ENCODE data around the gene CNTNAP2. TPM values are rescaled to one million over a fixed set of nuclear protein-coding genes. Genes with fewer than 3 reads are reported as not detected.

The CNTNAP2 gene
- total and polyA plus RNA-seq, 3 donors from 2014 or later, result 4.3 to 6.1 (median 4.4) TPM

GRCh38 chr7:147183276-147183675 lies 1066.7 kb downstream of the CNTNAP2 start:
- Histone ChIP-seq H3K9me3 (no peaks in the 10 kb centered on the region), H3K36me3 (ENCODE audit: low read depth, missing control alignments) (no peaks in the 10 kb centered on the region), H3K27ac (no peak overlapping the region), H3K4me3 (no peak overlapping the region), H3K4me1 (no peaks in the 10 kb centered on the region), H3K27me3 (no peaks in the 10 kb centered on the region)
- WGBS, 2 donors, result 61 to 65% methylated on average over 2 of the region's 2 CpGs
- DNase-seq, result no peak
- TF ChIP-seq CTCF (IDR thresholded peaks at IDR 0.05) (no peak), POLR2A (IDR thresholded peaks at IDR 0.05) (no peak)
- intact Hi-C loops (cut with DNase I; ENCODE audit: low total_unique reads), result no loop called here

- no peaks in the 10 kb centered on the region for H3K36me3 ChIP-seq (ENCODE audit: low read depth, missing control alignments)
- WGBS, 2 donors, result 74 to 79% methylated on average over 1 of the region's 1 CpG
- H3K4me1 ChIP-seq, result no peaks in the 10 kb centered on the region
- no peak overlapping the region for H3K4me3 ChIP-seq
- intact Hi-C loops (cut with DNase I; ENCODE audit: low total_unique reads), result no loop called here
- TF ChIP-seq POLR2A (IDR thresholded peaks at IDR 0.05), result no peak
- no peak for TF ChIP-seq CTCF (IDR thresholded peaks at IDR 0.05)
- no peak overlapping the region for H3K27ac ChIP-seq
- no peaks in the 10 kb centered on the region for H3K9me3 ChIP-seq
- no peak for DNase-seq
- H3K27me3 ChIP-seq, result no peaks in the 10 kb centered on the region
Measured at GRCh38 chr7:147188467-147188866, 1071.9 kb downstream of the CNTNAP2 start.

GRCh38 chr7:147193476-147193875 lies 1076.9 kb downstream of the CNTNAP2 start:
- Histone ChIP-seq H3K27ac (no peak overlapping the region), H3K4me3 (no peak overlapping the region), H3K36me3 (ENCODE audit: low read depth, missing control alignments) (no peaks in the 10 kb centered on the region), H3K9me3 (no peaks in the 10 kb centered on the region), H3K4me1 (no peaks in the 10 kb centered on the region), H3K27me3 (no peaks in the 10 kb centered on the region)
- DNase-seq, result no peak
- intact Hi-C loops (cut with DNase I; ENCODE audit: low total_unique reads), result no loop called here
- no peak for TF ChIP-seq CTCF (IDR thresholded peaks at IDR 0.05)

- Histone ChIP-seq H3K4me3 (peak overlapping the region in 1 of 2 donors; percentile 11), H3K27me3 (no peaks in the 10 kb centered on the region), H3K4me1 (no peaks in the 10 kb centered on the region), H3K9me3 (no peaks in the 10 kb centered on the region), H3K27ac (no peak overlapping the region), H3K36me3 (ENCODE audit: low read depth, missing control alignments) (no peaks in the 10 kb centered on the region)
- intact Hi-C loops (cut with DNase I; ENCODE audit: low total_unique reads), result no loop called here
- 77 to 81% methylated on average over 5 of the region's 5 CpGs for WGBS, 2 donors
- TF ChIP-seq CTCF (IDR thresholded peaks at IDR 0.05) (no peak), POLR2A (IDR thresholded peaks at IDR 0.05) (no peak)
- no peak for DNase-seq
Measured at GRCh38 chr7:147196481-147196880, 1079.9 kb downstream of the CNTNAP2 start.

- TF ChIP-seq POLR2A (IDR thresholded peaks at IDR 0.05), result no peak
- H3K36me3 ChIP-seq (ENCODE audit: low read depth, missing control alignments), result no peaks in the 10 kb centered on the region
- 71 to 78% methylated on average over 7 of the region's 7 CpGs for WGBS, 2 donors
- H3K27ac ChIP-seq, result no peak overlapping the region
- H3K9me3 ChIP-seq, result no peaks in the 10 kb centered on the region
- H3K4me3 ChIP-seq, result peak overlapping the region; percentile 11 to 13
- intact Hi-C loops (cut with DNase I; ENCODE audit: low total_unique reads), result no loop called here
- no peaks in the 10 kb centered on the region for H3K4me1 ChIP-seq
- DNase-seq, result peak; percentile 25
- H3K27me3 ChIP-seq, result no peaks in the 10 kb centered on the region
Measured at GRCh38 chr7:147197006-147197405, 1080.4 kb downstream of the CNTNAP2 start.

All from testis (tissue), 3 donors.